Spleen (tissue), 11 donors: ENCODE measurements around the gene DYRK1B. TPM values are rescaled to one million over a fixed set of nuclear protein-coding genes. Genes with fewer than 3 reads are reported as not detected.
A peak's percentile ranks its signal among the peaks of the same experiment; 100 is the strongest.

Experiments
- DNase-seq: peaks from one replicate; pipeline ENCODE4 v3.0.0-alpha.2; 2020
- H3K27ac ChIP-seq, 8 donors: fragments of 200-600 bp; sonication (generic) in 7 of 8; 1 replicate in 4 of 8; 2 replicates in 4 of 8; pipeline versions ENCODE4 v1.5.0 to v1.8.0; 2016 to 2021; ENCODE audit warnings: inconsistent platforms in 4 of 8, mild to moderate bottlenecking in 4 of 8, moderate library complexity in 1 of 8
- H3K27me3 ChIP-seq, 7 donors: fragments of 200-600 bp; sonication (generic) in 6 of 7; replicated peaks in 1 of 7; 1 replicate in 4 of 7; 2 replicates in 3 of 7; pipeline versions ENCODE4 v1.5.0 to v1.8.0; 2016 to 2021; ENCODE audit warnings: inconsistent platforms in 3 of 7, mild to moderate bottlenecking in 1 of 7
- H3K36me3 ChIP-seq, 6 donors: fragments of 200-600 bp; sonication (generic) in 5 of 6; 1 replicate in 4 of 6; 2 replicates in 2 of 6; pipeline versions ENCODE4 v1.5.0 to v1.8.0; 2016 to 2021; ENCODE audit warnings: inconsistent platforms in 2 of 6
- H3K4me1 ChIP-seq, 6 donors: fragments of 200-600 bp; sonication (generic) in 5 of 6; 1 replicate in 3 of 6; 2 replicates in 3 of 6; pipeline versions ENCODE4 v1.5.0 to v1.8.0; 2016 to 2021; ENCODE audit warnings: inconsistent platforms in 3 of 6
- H3K4me3 ChIP-seq, 8 donors: fragments of 200-600 bp; sonication (generic) in 7 of 8; 1 replicate in 4 of 8; 2 replicates in 4 of 8; pipeline versions ENCODE4 v1.5.0 to v1.8.0; 2016 to 2021; ENCODE audit warnings: inconsistent platforms in 4 of 8, mild to moderate bottlenecking in 4 of 8, moderate library complexity in 2 of 8
- H3K9me3 ChIP-seq, 8 donors: fragments of 200-600 bp; sonication (generic) in 7 of 8; 1 replicate in 4 of 8; 2 replicates in 4 of 8; pipeline versions ENCODE4 v1.5.0 to v1.8.0; 2016 to 2021; ENCODE audit warnings: inconsistent platforms in 4 of 8
- CTCF ChIP-seq, 11 experiments: fragments of 200-600 bp in 7 of 11; fragments of 450-650 bp in 4 of 11; sonication (generic) in 4 of 11; IDR thresholded peaks in 8 of 11; conservative IDR thresholded peaks in 3 of 11; 1 replicate in 7 of 11; 2 replicates in 4 of 11; pipeline versions ENCODE4 v1.4.0 to v1.8.0; 2016 to 2021; ENCODE audit warnings: antibody characterized with exemption in 11 of 11, inconsistent platforms in 4 of 11, mild to moderate bottlenecking in 1 of 11
- POLR2A ChIP-seq, 3 donors: fragments of 450-650 bp; IDR thresholded peaks; one replicate each; pipeline ENCODE4 v1.5.1; 2017; ENCODE audit warnings: antibody characterized with exemption in 3 of 3, mild to moderate bottlenecking in 1 of 3
- POLR2AphosphoS5 ChIP-seq, 3 donors: sonication (generic); formaldehyde crosslinking; IDR thresholded peaks; one replicate each; pipeline ENCODE4 v1.5.1; 2017; ENCODE audit warnings: antibody characterized with exemption in 3 of 3
- WGBS, 5 donors: extraction: QIAGEN DNeasy Blood & Tissue Kit in 3 of 5; methylation state at CpG; one replicate each; pipeline versions ENCODE4 v1.1.5 to v1.1.7; 2013 to 2018; 5-methylcytosine and 5-hydroxymethylcytosine counted together
- intact Hi-C: fragments of 100-400 bp; cut with DNase I; formaldehyde crosslinking; loops from one replicate; pipeline ENCODE4 v1.15.0; 2023; ENCODE audit warnings: low total_unique reads
- polyA plus RNA-seq, 3 donors: library from polyadenylated mRNA; stranded (reverse); fragments of 200-250 nt; gene quantifications; one replicate each; pipeline ENCODE4 v1.2.1, GENCODE V29; 2013
- total RNA-seq, 7 donors: library from RNA; depleted of rRNA in 3 of 7; stranded (reverse); fragments of >200 nt in 3 of 7; fragmentation: NEBNext Ultra II Directional in 4 of 7; extraction: Animal tissue kit (Norgen Biotek cat#: 25700) in 4 of 7; gene quantifications; one replicate each; pipeline versions ENCODE4 v1.1.0 to v1.2.1, GENCODE V29; 2016 to 2021
- donor health status: healthy with polysubstance abuse.
- donor health status: DM: no; HTN: no; CAD: no; lungs with moderate emphysema.
- donor health status: DM: no; HTN: no; CAD: no.
- donor health status: Bipolar disorder and iron deficiency.
- donor health status: healthy.
- donor health status: DM: no; HTN: no; CAD: no.
- donor health status: DM: yes; HTN: yes; CAD: no.

Gene DYRK1B
- total and polyA plus RNA-seq, 10 donors, result 11.2 to 32.7 (median 18.5) TPM

GRCh38 chr19:39819786-39820185, 14.2 kb downstream of the DYRK1B start:
- Histone ChIP-seq H3K36me3 (peaks cover 0 to 24% (median 0%) of the 10 kb centered on the region in 6 donors), H3K4me1 (peaks cover 5 to 35% (median 17%) of the 10 kb centered on the region in 6 donors), H3K4me3 (no peak overlapping the region), H3K27me3 (no peaks in the 10 kb centered on the region), H3K9me3 (no peaks in the 10 kb centered on the region), H3K27ac (no peak overlapping the region)
- intact Hi-C loops, result no loop called here
- TF ChIP-seq CTCF (IDR thresholded peaks at IDR 0.05 in 8 of 11, conservative IDR thresholded peaks at IDR 0.05 in 3 of 11), result no peak
- no peak for TF ChIP-seq POLR2AphosphoS5 (IDR thresholded peaks at IDR 0.05)
- TF ChIP-seq POLR2A (IDR thresholded peaks at IDR 0.05), result no peak
- WGBS, 5 donors, result 88 to 97% (median 93%) methylated on average over 3 of the region's 3 CpGs
- DNase-seq, result no peak

GRCh38 chr19:39818626-39819097, 15.3 kb downstream of the DYRK1B start:
- Histone ChIP-seq H3K4me3 (no peak overlapping the region), H3K27ac (peak overlapping the region in 1 of 8 donors; percentile 15), H3K27me3 (no peaks in the 10 kb centered on the region), H3K9me3 (no peaks in the 10 kb centered on the region), H3K4me1 (peaks cover 2 to 24% (median 11%) of the 10 kb centered on the region in 6 donors), H3K36me3 (peaks cover 0 to 24% (median 0%) of the 10 kb centered on the region in 6 donors)
- TF ChIP-seq POLR2AphosphoS5 (IDR thresholded peaks at IDR 0.05), result no peak
- TF ChIP-seq POLR2A (IDR thresholded peaks at IDR 0.05), result no peak
- no peak for TF ChIP-seq CTCF (IDR thresholded peaks at IDR 0.05 in 8 of 11, conservative IDR thresholded peaks at IDR 0.05 in 3 of 11)
- WGBS, 5 donors, result 80 to 90% (median 89%) methylated on average over 4 of the region's 4 CpGs
- intact Hi-C loops, result no loop called here
- no peak for DNase-seq

- DNase-seq, result no peak
- TF ChIP-seq CTCF (IDR thresholded peaks at IDR 0.05 in 8 of 11, conservative IDR thresholded peaks at IDR 0.05 in 3 of 11), result no peak
- no peak for TF ChIP-seq POLR2AphosphoS5 (IDR thresholded peaks at IDR 0.05)
- TF ChIP-seq POLR2A (IDR thresholded peaks at IDR 0.05), result no peak
- intact Hi-C loops, result no loop called here
- Histone ChIP-seq H3K27ac (no peak overlapping the region), H3K27me3 (no peaks in the 10 kb centered on the region), H3K9me3 (no peaks in the 10 kb centered on the region), H3K36me3 (peaks cover 0 to 24% (median 0%) of the 10 kb centered on the region in 6 donors), H3K4me1 (peaks cover 0 to 18% (median 8%) of the 10 kb centered on the region in 6 donors), H3K4me3 (no peak overlapping the region)
- WGBS, 5 donors, result 92 to 98% (median 94%) methylated on average over 12 of the region's 12 CpGs
These were observed 15.9 kb downstream of the DYRK1B start for GRCh38 chr19:39817888-39818561.

DNA sequence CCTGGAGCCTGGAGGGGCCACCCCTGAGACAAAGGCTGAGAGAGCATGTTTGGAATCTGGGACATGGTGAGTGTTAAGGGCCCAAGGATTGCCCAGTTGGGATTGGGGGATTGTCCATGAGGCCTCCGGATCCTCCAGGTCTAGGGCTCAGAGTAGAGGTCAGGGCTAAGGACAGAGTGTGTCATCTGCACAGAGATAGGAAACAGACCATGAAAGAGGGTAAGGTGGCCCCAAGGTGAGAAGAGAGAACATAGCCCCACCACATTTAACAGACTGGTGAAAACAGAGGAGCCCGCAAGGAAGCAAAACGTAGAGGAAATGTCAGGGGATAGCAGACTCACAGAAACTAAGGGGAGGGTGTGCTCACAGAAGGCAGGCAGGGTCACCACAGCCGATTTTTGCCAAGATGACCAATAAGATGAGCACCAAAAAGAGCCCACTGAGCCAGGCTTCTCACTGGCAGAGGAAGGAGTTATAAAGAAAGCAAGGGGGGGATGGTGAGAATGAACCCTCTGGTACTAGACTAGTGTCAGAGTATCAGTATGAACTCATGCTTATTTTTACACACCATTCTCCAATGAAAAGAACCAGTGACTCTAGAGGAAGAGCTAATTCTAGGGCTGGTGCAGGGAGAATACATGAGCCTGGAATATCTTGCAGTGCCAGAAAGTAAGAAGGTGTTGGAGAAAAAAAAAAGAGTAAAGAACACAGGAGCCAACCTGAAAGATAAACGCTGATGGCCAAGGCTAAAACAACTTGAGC, 17.5 kb downstream of the DYRK1B start:
- Histone ChIP-seq H3K9me3 (no peaks in the 10 kb centered on the region), H3K4me3 (no peak overlapping the region), H3K27ac (no peak overlapping the region), H3K36me3 (peaks cover 0 to 24% (median 0%) of the 10 kb centered on the region in 6 donors), H3K27me3 (no peaks in the 10 kb centered on the region), H3K4me1 (peaks cover 0 to 11% (median 5%) of the 10 kb centered on the region in 6 donors)
- DNase-seq, result no peak
- TF ChIP-seq CTCF (IDR thresholded peaks at IDR 0.05 in 8 of 11, conservative IDR thresholded peaks at IDR 0.05 in 3 of 11) (no peak), POLR2A (IDR thresholded peaks at IDR 0.05) (no peak), POLR2AphosphoS5 (IDR thresholded peaks at IDR 0.05) (no peak)
- 78 to 95% (median 88%) methylated on average over 5 of the region's 5 CpGs for WGBS, 5 donors
- intact Hi-C loops, result no loop called here
